Nucleus accumbens (tissue), 56 donors: ENCODE data around the gene PATJ.
"Not testable (repeated sequence)": the region's sequence is repeated elsewhere in the genome, so short reads cannot be mapped to it uniquely, and the experiment has no call there.

Experiments used
- DNase-seq, 56 donors: peaks; one replicate each; lab custom pipeline; 2025; lab: John Stamatoyannopoulos, UW

Gene PATJ

GRCh38 chr1:61812916-61813315 is 70.6 kb downstream of the PATJ start:
- DNase-seq, result peak in 4 of 56 donors; percentile 2 to 6 (median 4)

- no peak for DNase-seq
These were observed 73.9 kb downstream of the PATJ start for GRCh38 chr1:61816191-61816590.

DNA sequence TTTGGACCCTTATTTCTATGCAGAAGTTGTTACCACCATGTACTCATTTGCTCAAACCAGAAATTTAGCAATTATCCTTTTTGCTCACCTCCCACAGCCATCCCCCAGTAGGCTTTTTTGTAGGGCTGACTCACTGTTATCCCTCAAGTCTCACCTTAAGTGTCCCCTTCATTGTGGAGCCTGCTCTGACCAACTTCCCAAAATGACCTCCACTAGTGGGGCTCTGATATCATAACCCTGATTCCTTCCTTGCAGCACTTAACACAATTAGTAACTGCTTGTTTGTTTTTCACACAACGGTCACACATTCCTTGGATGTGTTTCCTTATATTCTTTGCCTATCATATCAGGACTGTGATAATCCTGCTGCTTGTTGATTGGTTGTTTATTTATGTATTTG is 76.7 kb downstream of the PATJ start:
- no peak for DNase-seq

GRCh38 chr1:61819421-61819820 is 77.1 kb downstream of the PATJ start:
- DNase-seq, result no peak

DNA sequence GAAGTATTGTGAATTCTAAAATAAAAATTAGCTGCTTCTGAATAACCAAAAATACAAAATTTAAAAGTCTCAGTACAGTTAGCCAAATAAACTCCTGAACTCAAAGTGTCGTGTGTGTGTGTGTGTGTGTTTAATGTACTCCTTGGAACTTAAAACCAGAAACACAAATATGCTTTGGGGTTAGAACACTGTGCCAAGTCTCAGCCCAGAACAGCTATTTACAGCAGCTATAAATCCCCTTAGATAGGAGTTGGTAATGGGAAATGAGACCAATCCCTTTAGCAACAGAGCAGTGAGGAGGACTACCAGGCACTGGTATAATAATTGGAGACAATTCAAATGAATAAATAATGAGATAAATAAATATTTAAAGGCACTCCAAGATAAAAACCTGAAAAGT is 83.1 kb downstream of the PATJ start:
- no peak for DNase-seq

DNA sequence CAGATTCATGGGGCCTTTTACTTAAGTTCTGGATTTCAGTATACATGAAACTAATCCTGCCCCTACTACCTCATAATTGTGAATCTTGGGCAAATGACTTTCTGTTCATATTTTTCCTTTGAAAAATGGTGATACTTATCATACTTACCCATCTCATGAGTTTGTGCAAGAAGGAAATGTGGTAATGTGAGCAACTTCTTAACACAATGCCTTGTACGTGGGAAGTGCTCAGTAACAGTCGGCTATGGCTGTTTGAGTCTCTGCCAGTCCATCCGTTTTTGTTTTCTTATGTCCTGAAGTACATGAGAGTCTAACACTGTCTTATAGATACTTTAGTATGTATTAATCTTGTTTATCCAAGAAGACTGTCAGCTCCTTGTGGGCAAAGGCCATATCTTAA is 86.5 kb downstream of the PATJ start:
- DNase-seq, result no peak

- DNase-seq, result no peak
These were observed 94.4 kb downstream of the PATJ start for GRCh38 chr1:61836649-61837048.

GRCh38 chr1:61837607-61838006 is 95.3 kb downstream of the PATJ start:
- not testable (repeated sequence) for DNase-seq

DNA sequence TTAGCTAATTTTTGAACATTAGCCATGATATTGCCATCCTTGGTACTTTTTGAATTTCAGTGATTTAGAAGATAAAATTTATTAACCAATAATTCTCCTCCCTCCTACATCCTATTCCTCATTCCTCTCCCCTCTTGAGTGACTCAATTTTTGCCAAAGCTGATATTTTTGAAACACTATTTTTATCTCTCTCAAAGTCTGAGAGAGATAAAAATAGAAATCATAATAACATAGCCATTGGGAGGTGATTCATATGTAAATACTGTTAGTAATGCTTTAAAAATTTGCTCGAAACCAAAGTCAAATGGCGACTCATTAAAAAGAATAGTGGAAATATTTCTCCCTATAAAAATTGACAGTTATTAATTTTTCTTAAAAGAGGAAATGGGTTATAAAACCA is 97.4 kb downstream of the PATJ start:
- DNase-seq, result no peak

- DNase-seq, result no peak
These were observed 99.8 kb downstream of the PATJ start for GRCh38 chr1:61842036-61842435.

- DNase-seq, result peak in 2 of 56 donors; percentile 0 to 3
These were observed 100.7 kb downstream of the PATJ start for GRCh38 chr1:61842863-61843514.

- DNase-seq, result no peak
These were observed 101.7 kb downstream of the PATJ start for GRCh38 chr1:61844006-61844405.

DNA sequence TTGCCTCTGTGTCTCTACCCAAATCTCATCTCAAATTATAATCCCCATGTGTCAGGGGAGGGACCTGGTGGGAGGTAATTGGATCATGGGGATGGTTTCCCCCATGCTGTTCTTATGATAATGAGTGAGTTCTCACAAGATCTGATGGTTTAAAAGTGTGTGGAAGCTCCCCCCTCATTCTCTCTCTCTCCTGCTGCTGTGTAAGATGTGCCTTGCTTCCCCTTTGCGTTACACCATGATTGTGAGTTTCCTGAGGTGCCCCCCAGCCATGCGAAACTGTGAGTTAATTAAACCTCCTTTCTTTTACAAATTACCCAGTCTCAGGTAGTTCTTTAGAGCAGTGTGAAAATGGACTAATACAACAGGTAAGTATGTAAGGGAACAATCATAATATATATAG is 102.4 kb downstream of the PATJ start:
- DNase-seq, result not testable (repeated sequence)

DNA sequence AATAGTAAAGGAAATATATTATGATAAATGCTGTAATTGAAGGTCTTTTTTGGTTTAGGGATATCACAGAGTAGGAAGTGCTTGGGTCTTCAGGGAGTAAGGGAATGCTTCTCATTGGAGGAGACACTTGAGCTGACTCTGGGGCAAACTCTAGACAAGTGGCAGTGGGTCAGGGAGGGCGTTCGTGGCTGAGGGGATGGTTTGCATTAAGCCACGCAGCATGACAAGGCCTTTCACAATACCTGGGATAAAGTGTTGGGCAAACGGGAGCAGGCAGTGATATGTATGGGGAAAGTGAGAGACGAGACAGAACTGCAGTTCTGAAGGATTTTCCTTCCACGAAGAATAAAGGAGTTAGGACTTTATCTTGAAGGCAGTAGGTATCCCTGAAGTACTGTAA is 109.0 kb downstream of the PATJ start:
- DNase-seq, result no peak

DNA sequence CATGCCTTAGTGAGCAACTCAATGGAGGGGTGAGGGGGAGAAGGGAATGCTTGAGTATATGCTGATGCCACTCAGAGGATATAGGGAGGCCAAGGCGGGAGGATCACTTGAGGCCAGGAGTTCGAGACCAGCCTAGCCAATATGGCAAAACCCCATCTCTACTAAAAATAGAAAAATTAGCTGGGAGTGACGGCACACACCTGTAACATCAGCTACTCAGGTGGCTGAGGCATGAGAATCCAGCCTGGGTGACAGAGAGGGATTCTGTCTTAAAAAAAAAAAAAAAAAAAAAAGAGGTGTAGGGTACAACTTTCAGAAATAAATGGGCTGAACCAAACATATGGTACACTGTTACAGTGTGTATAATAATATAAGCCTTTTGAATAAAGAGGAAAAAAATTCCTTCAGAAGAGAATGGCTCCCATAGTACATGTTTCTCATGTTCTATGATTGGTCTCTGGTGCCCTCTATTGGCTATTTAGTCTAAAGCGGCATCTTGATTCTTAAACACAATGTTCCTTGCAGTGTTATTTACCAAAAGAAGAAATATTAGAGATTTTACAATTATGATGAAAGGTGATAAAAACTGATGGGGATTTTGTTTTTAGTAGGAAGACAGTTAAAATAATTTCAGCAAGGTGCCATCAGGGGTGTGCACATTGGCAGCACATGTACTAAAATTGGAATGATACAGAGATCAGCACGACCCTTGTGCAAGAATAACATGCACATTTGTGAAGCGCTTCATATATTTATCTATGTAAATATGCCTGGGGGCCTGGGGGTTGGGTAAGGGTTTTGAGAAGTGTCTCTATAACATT is 109.8 kb downstream of the PATJ start:
- DNase-seq, result peak in 1 of 56 donors; percentile 7

DNA sequence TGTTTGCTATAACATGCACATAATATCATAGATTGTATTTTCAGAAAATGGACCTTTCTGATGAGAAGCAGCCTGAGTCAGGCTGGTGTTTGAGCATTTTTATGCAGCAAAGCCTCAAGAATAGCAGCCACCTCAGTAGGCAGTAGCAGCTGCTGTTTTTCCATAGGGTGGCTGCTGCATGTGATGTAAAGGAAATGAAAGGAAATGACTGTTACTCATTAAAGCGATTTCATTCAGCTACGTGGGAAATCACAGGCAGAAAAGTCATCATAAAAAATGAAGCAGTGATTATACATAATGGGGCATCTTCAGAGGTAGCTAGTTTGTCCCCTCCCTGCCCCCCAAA is 110.4 kb downstream of the PATJ start:
- no peak for DNase-seq

DNA sequence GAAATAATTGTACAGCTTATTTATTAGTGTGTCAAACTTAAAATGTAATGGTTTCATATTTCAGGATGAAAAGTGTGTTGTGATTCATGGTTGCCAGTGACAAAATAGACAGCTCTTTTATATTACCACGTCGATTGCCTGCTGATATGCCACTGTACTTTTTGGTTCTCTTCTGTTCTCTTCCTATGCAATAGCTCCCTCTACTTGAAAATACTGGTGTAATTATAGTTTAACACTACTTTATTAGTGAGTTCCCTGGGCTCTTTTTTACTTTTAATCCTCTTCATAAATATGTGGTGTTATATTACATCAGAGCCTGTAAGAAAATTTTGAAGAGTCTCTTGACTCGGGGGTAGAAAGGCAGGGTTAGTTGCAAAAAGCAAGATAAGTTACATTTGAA is 111.3 kb downstream of the PATJ start:
- DNase-seq, result no peak

GRCh38 chr1:61864489-61864888 is 122.2 kb downstream of the PATJ start:
- no peak for DNase-seq

- DNase-seq, result no peak
These were observed 123.5 kb downstream of the PATJ start for GRCh38 chr1:61865646-61866220.

- no peak for DNase-seq
These were observed 127.4 kb downstream of the PATJ start for GRCh38 chr1:61869691-61870109.

GRCh38 chr1:61872206-61872605 is 129.9 kb downstream of the PATJ start:
- DNase-seq, result no peak

GRCh38 chr1:61873581-61873980 is 131.3 kb downstream of the PATJ start:
- DNase-seq, result no peak
